Lung (tissue), 12 donors: ENCODE results near the gene GCGR. TPM values are rescaled to one million over a fixed set of nuclear protein-coding genes. Genes with fewer than 3 reads are reported as not detected.
A peak's percentile ranks its signal among the peaks of the same experiment; 100 is the strongest.

Experiments
- ATAC-seq: fragments of 200-7000 bp; cut with Tn5 transposase; one replicate; pipeline ENCODE4 v1.9.1; 2020; ENCODE audit warnings: moderate number of reproducible peaks; ENCODE audit not compliant: insufficient read depth, low FRiP score
- DNase-seq, 3 donors: peaks; one replicate each; pipeline ENCODE4 v3.0.0-alpha.2; 2013 to 2017
- H3K27ac ChIP-seq, 2 donors: one replicate each; pipeline ENCODE4 v1.5.1; 2013; ENCODE audit warnings: mild to moderate bottlenecking in 2 of 2, moderate library complexity in 2 of 2, control low read depth in 1 of 2, inconsistent platforms in 1 of 2, low read depth in 1 of 2, low read length in 1 of 2
- H3K27me3 ChIP-seq, 3 donors: one replicate each; pipeline ENCODE4 v1.5.1; 2013; ENCODE audit warnings: low read length in 2 of 3; ENCODE audit not compliant: control insufficient read depth in 3 of 3, insufficient read depth in 3 of 3
- H3K36me3 ChIP-seq, 4 donors: one replicate each; pipeline ENCODE4 v1.5.1; 2013; ENCODE audit warnings: low read length in 4 of 4, mild to moderate bottlenecking in 1 of 4, moderate library complexity in 1 of 4; ENCODE audit not compliant: control insufficient read depth in 4 of 4, insufficient read depth in 4 of 4
- H3K4me1 ChIP-seq, 5 donors: one replicate each; pipeline ENCODE4 v1.5.1; 2013; ENCODE audit warnings: low read length in 5 of 5, mild to moderate bottlenecking in 2 of 5, moderate library complexity in 1 of 5; ENCODE audit not compliant: control insufficient read depth in 5 of 5, insufficient read depth in 5 of 5
- H3K4me3 ChIP-seq: one replicate; pipeline ENCODE4 v1.5.1; 2013; ENCODE audit warnings: mild to moderate bottlenecking, control low read depth, moderate library complexity
- H3K9ac ChIP-seq, 2 donors: one replicate each; pipeline ENCODE4 v1.5.1; 2013; ENCODE audit warnings: low read length in 2 of 2, control low read depth in 1 of 2; ENCODE audit not compliant: insufficient read depth in 1 of 2
- H3K9me3 ChIP-seq, 4 donors: one replicate each; pipeline ENCODE4 v1.5.1; 2013; ENCODE audit warnings: low read length in 3 of 4, mild to moderate bottlenecking in 1 of 4, moderate library complexity in 1 of 4; ENCODE audit not compliant: control insufficient read depth in 4 of 4, insufficient read depth in 3 of 4
- WGBS, 2 donors: extraction: QIAGEN DNeasy Blood & Tissue Kit; methylation state at CpG; one replicate each; pipeline ENCODE4 v1.1.7; 2013; 5-methylcytosine and 5-hydroxymethylcytosine counted together
- polyA plus RNA-seq, 2 donors: library from polyadenylated mRNA; stranded (reverse); fragments of 200-250 nt; gene quantifications; one replicate each; pipeline ENCODE4 v1.2.1, GENCODE V29; 2013
- total RNA-seq, 2 donors: library from RNA; depleted of rRNA in 1 of 2; stranded (reverse); fragments of >200 nt in 1 of 2; gene quantifications; one replicate each; pipeline ENCODE4 v1.2.1, GENCODE V29; 2014 to 2021
- TF ChIP-seq, protein P1 (sequence below): IDR thresholded peaks from 2 replicates; pipeline ENCODE4 v1.5.1; 2012; ENCODE audit warnings: mild to moderate bottlenecking; ENCODE audit errors: control extremely low read depth, extremely low read depth
- donor health status: control.
- donor health status: control.
- donor health status: Bipolar disorder and iron deficiency.
- donor health status: healthy.
- donor health status: DM: yes; HTN: yes; CAD: no.

Gene GCGR
- total and polyA plus RNA-seq, 4 donors, result 0.09 to 0.12 (median 0.11) TPM; not detected in 1

GRCh38 chr17:81831957-81832607 is 28.1 kb downstream of the GCGR start:
- ATAC-seq (no peak), DNase-seq (peak in 2 of 3 donors; percentile 8 to 14)
- H3K27ac ChIP-seq, result peak overlapping the region; percentile 87 to 97
- TF ChIP-seq, protein P1, sequence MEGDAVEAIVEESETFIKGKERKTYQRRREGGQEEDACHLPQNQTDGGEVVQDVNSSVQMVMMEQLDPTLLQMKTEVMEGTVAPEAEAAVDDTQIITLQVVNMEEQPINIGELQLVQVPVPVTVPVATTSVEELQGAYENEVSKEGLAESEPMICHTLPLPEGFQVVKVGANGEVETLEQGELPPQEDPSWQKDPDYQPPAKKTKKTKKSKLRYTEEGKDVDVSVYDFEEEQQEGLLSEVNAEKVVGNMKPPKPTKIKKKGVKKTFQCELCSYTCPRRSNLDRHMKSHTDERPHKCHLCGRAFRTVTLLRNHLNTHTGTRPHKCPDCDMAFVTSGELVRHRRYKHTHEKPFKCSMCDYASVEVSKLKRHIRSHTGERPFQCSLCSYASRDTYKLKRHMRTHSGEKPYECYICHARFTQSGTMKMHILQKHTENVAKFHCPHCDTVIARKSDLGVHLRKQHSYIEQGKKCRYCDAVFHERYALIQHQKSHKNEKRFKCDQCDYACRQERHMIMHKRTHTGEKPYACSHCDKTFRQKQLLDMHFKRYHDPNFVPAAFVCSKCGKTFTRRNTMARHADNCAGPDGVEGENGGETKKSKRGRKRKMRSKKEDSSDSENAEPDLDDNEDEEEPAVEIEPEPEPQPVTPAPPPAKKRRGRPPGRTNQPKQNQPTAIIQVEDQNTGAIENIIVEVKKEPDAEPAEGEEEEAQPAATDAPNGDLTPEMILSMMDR, result no peak
- H3K4me3 ChIP-seq, result peak overlapping the region; percentile 67
- peaks cover 0 to 17% (median 11%) of the 10 kb centered on the region in 5 donors for H3K4me1 ChIP-seq
- H3K36me3 ChIP-seq, result peaks cover 0 to 5% (median 0%) of the 10 kb centered on the region in 4 donors
- no peaks in the 10 kb centered on the region for H3K9me3 ChIP-seq
- H3K9ac ChIP-seq, result peak overlapping the region; percentile 62 to 68
- 15% methylated on average over 18 of the region's 18 CpGs for WGBS, 2 donors
- H3K27me3 ChIP-seq, result no peaks in the 10 kb centered on the region

DNA sequence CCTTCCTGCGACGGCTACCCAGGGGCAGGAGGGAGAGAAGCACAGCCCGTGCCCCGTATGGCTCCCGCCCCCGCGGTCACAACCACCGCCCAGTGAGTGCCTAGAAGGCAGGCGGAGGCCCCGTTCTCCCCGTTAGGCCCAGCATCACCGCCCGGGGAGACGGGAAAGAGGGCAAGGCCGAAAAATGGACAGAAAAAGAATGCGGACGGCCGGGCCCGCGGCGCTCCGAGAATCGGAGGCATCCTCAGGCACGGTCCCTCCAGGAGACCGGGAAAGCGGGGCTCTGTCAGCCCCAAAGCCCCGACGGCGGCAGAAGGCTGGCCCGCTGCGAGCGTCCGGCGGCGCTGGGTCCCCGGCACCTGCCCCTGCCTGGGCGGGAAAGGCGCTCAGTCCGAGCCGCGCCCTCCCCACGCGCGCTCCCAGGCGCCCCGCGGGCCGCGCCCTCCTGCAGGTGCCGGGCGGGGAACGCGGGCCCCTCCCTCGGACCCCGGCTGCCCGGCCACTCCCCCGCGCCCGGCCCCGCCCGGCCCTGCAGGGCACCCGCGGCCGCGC is 28.7 kb downstream of the GCGR start:
- TF ChIP-seq, protein P1, result no peak
- peaks cover 0 to 17% (median 11%) of the 10 kb centered on the region in 5 donors for H3K4me1 ChIP-seq
- 0 to 1% methylated on average over 23 to 65 of the region's 65 CpGs for WGBS, 2 donors
- H3K27me3 ChIP-seq, result no peaks in the 10 kb centered on the region
- ATAC-seq, result peak; percentile 83
- DNase-seq, result peak; percentile 6 to 37 (median 28)
- H3K9ac ChIP-seq, result peak overlapping the region; percentile 62 to 68
- H3K27ac ChIP-seq, result peak overlapping the region; percentile 87 to 97
- H3K36me3 ChIP-seq, result peaks cover 0 to 5% (median 0%) of the 10 kb centered on the region in 4 donors
- H3K4me3 ChIP-seq, result peak overlapping the region; percentile 67
- H3K9me3 ChIP-seq, result no peaks in the 10 kb centered on the region

DNA sequence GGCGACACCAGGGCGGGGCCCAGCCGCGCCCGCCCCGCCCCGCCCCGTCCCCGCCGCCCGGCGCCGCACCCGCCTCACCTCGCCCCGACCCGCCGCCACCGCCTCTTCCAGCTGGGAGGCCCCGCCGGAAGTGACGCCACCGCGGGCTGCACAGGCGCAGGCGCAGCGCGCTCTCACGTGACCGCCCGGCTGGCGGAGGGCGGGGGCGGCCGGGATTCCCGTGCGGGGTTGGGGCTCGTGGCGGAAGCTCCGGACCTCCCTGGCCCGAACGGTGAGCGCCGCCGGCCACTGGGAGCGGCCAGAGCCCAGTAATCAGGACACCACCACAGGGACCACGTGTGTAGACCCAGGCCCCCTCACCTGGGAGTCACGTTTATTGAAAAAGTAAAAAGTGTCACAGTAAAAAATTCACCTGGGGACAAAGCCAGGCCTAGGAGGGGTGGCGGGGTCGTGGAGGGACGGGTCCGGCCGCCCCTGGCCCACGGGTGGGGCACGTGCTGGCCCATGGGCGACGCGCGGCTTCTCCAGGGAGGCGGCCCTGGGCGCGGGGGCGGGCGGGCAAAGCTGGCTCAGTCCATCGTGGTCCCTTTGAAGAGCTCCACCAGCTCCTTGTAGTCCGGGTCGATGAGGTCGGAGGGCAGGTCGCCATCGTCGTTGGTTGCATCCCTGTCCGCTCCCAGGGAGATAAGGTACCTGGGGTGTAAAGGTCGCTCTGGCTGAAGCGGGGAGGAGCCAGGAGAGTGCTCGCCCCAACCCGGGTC is 29.4 kb downstream of the GCGR start, which contains the start of gene MCRIP1:
Gene MCRIP1, minus strand, starts transcription at position 132 of the 761 bp plus-strand sequence. CDS start 8,785 bp downstream, outside the sequence.
- Histone ChIP-seq H3K4me1 (peaks cover 0 to 17% (median 11%) of the 10 kb centered on the region in 5 donors), H3K27me3 (no peaks in the 10 kb centered on the region), H3K27ac (peak within 1 kb of the TSS; percentile 89 to 97), H3K36me3 (peaks cover 0 to 5% (median 0%) of the 10 kb centered on the region in 4 donors), H3K9ac (peak within 1 kb of the TSS; percentile 77 to 91), H3K4me3 (peak within 1 kb of the TSS; percentile 67), H3K9me3 (no peaks in the 10 kb centered on the region)
- ATAC-seq (peak; percentile 1), DNase-seq (peak; percentile 94 to 96 (median 96))
- TF ChIP-seq, protein P1, result no peak
- WGBS, 2 donors, result 2 to 5% methylated on average over 51 to 76 of the region's 76 CpGs
